SK-N-SH treated with all-trans-retinoic acid at 6 μM for 48 hours (cell line): Measurements from ENCODE around the gene WTAP.

Experiments used
- ARNTL ChIP-seq: fragments of 450-650 bp; formaldehyde crosslinking; IDR thresholded peaks from 2 replicates; pipeline ENCODE4 v1.5.0; 2020; ENCODE audit warnings: low read depth, mild to moderate bottlenecking, moderate library complexity, borderline replicate concordance
- CREB5 ChIP-seq: fragments of 250-450 bp; sonication (Bioruptor Pico); IDR thresholded peaks from 2 replicates; pipeline ENCODE4 v1.5.1; 2020; ENCODE audit warnings: low read depth, mild to moderate bottlenecking, moderate library complexity
- CSRNP3 ChIP-seq: fragments of 250-450 bp; sonication (Bioruptor Pico); IDR thresholded peaks from 2 replicates; pipeline ENCODE4 v1.5.1; 2021; ENCODE audit warnings: mild to moderate bottlenecking, moderate library complexity
- ISL1 ChIP-seq: fragments of 250-450 bp; sonication (Bioruptor Pico); IDR thresholded peaks from 2 replicates; pipeline ENCODE4 v2.1.2; 2022; ENCODE audit warnings: mild to moderate bottlenecking, moderate library complexity
- OSR1 ChIP-seq: fragments of 250-450 bp; sonication (Bioruptor Pico); IDR thresholded peaks from 2 replicates; pipeline ENCODE4 v1.8.0; 2022; ENCODE audit warnings: moderate library complexity, mild to moderate bottlenecking, inconsistent platforms
- PATZ1 ChIP-seq: fragments of 250-450 bp; sonication (Bioruptor Pico); IDR thresholded peaks from 2 replicates; pipeline ENCODE4 v1.8.0; 2020; ENCODE audit warnings: mild to moderate bottlenecking, moderate library complexity, borderline replicate concordance
- PPARA ChIP-seq: fragments of 250-450 bp; sonication (Bioruptor Pico); IDR thresholded peaks from 2 replicates; pipeline ENCODE4 v1.5.0; 2020; ENCODE audit warnings: mild to moderate bottlenecking, borderline replicate concordance
- RARB ChIP-seq: fragments of 250-450 bp; sonication (Bioruptor Pico); IDR thresholded peaks from 2 replicates; pipeline ENCODE4 v1.8.0; 2021; ENCODE audit warnings: mild to moderate bottlenecking, moderate library complexity
- SNAI2 ChIP-seq: fragments of 250-450 bp; sonication (Bioruptor Pico); IDR thresholded peaks from 2 replicates; pipeline ENCODE4 v1.5.0; 2020; ENCODE audit warnings: mild to moderate bottlenecking, moderate library complexity
- TCF4 ChIP-seq: fragments of 250-450 bp; sonication (Bioruptor Pico); IDR thresholded peaks from 2 replicates; pipeline ENCODE4 v1.8.0; 2021; ENCODE audit warnings: mild to moderate bottlenecking, moderate library complexity, borderline replicate concordance
- TSHZ2 ChIP-seq: fragments of 250-450 bp; sonication (Bioruptor Pico); IDR thresholded peaks from 2 replicates; pipeline ENCODE4 v1.5.0; 2020; ENCODE audit warnings: mild to moderate bottlenecking, moderate library complexity
- ZFP3 ChIP-seq: fragments of 250-450 bp; sonication (Bioruptor Pico); IDR thresholded peaks from 2 replicates; pipeline ENCODE4 v1.5.0; 2020; ENCODE audit warnings: mild to moderate bottlenecking, moderate library complexity
- ZFP30 ChIP-seq: fragments of 450-650 bp; formaldehyde crosslinking; IDR thresholded peaks from 2 replicates; pipeline ENCODE4 v1.5.0; 2022; ENCODE audit warnings: mild to moderate bottlenecking, moderate library complexity
- ZNF70 ChIP-seq: fragments of 450-650 bp; formaldehyde crosslinking; IDR thresholded peaks from 2 replicates; pipeline ENCODE4 v1.5.0; 2020; ENCODE audit warnings: mild to moderate bottlenecking, moderate library complexity

GRCh38 chr6:159718634-159719033 lies 8.7 kb upstream of the WTAP start:
- TF ChIP-seq RARB: no peak
- TF ChIP-seq PPARA (CRISPR knock-in tag): no peak
- TF ChIP-seq OSR1 (CRISPR knock-in tag): no peak
- no peak for TF ChIP-seq ZFP3 (CRISPR knock-in tag)
- no peak for TF ChIP-seq ZFP30 (CRISPR knock-in tag)
- no peak for TF ChIP-seq ZNF70 (CRISPR knock-in tag)
- no peak for TF ChIP-seq ARNTL (CRISPR knock-in tag)
- no peak for TF ChIP-seq CREB5
- no peak for TF ChIP-seq SNAI2 (CRISPR knock-in tag)
- TF ChIP-seq TCF4 (CRISPR knock-in tag): no peak
- no peak for TF ChIP-seq ISL1 (CRISPR knock-in tag)
- no peak for TF ChIP-seq TSHZ2 (CRISPR knock-in tag)
- TF ChIP-seq PATZ1 (CRISPR knock-in tag): no peak
- TF ChIP-seq CSRNP3 (CRISPR knock-in tag): no peak
